HL-60 (cell line): ENCODE data around the gene COX7A2.

Experiments
- DNase-seq, 2 experiments: peaks; one replicate each; pipeline ENCODE4 v3.0.0-alpha.2; 2010 to 2020; ENCODE audit warnings: low read depth in 1 of 2, low spot score in 1 of 2
- H3K27ac ChIP-seq: fragments of 250-450 bp; sonication (Bioruptor Pico); replicated peaks from 2 replicates; pipeline ENCODE4 v1.5.1; 2020; ENCODE audit warnings: mild to moderate bottlenecking, moderate library complexity
- H3K27me3 ChIP-seq: fragments of 250-450 bp; sonication (Bioruptor Pico); 2 replicates; pipeline ENCODE4 v1.5.1; 2021; ENCODE audit warnings: mild to moderate bottlenecking, moderate library complexity; ENCODE audit not compliant: insufficient read depth, poor library complexity, severe bottlenecking
- H3K4me3 ChIP-seq: replicated peaks from 2 replicates; pipeline ENCODE4 v1.5.1; 2011; ENCODE audit warnings: mild to moderate bottlenecking, control low read depth, low read length; ENCODE audit not compliant: insufficient read depth
- CTCF ChIP-seq: IDR thresholded peaks from one replicate; pipeline ENCODE4 v1.5.1; 2011; ENCODE audit warnings: low read length, control low read depth, inconsistent platforms; ENCODE audit not compliant: insufficient read depth
- GABPA ChIP-seq: IDR thresholded peaks from 2 replicates; pipeline ENCODE4 v1.6.1; 2012; ENCODE audit warnings: low read depth
- POLR2AphosphoS5 ChIP-seq: IDR thresholded peaks from 2 replicates; pipeline ENCODE4 v1.6.1; 2012; ENCODE audit warnings: low read depth
- REST ChIP-seq: IDR thresholded peaks from 2 replicates; pipeline ENCODE4 v1.6.1; 2012; ENCODE audit warnings: low read depth; ENCODE audit not compliant: insufficient replicate concordance
- SPI1 ChIP-seq: IDR thresholded peaks from 2 replicates; pipeline ENCODE4 v1.6.1; 2012; ENCODE audit warnings: low read depth, mild to moderate bottlenecking, borderline replicate concordance

COX7A2 gene

GRCh38 chr6:75188221-75188925 lies 55.2 kb downstream of the COX7A2 start:
- no peak for DNase-seq
- TF ChIP-seq CTCF (no peak), POLR2AphosphoS5 (no peak), GABPA (no peak), REST (no peak), SPI1 (no peak)
- Histone ChIP-seq H3K27me3 (no peaks in the 10 kb centered on the region), H3K4me3 (no peak overlapping the region), H3K27ac (no peak overlapping the region)
